Measurements from ENCODE around the gene TMEM205. TPM values are rescaled to one million over a fixed set of nuclear protein-coding genes. Genes with fewer than 3 reads are reported as not detected.
"Not testable (repeated sequence)": the region's sequence is repeated elsewhere in the genome, so short reads cannot be mapped to it uniquely, and the experiment has no call there.

The TMEM205 gene
- 102 and 128 TPM in 2 replicates for total RNA-seq (2014; rRNA removed; shearing (Covaris generic))

DNA sequence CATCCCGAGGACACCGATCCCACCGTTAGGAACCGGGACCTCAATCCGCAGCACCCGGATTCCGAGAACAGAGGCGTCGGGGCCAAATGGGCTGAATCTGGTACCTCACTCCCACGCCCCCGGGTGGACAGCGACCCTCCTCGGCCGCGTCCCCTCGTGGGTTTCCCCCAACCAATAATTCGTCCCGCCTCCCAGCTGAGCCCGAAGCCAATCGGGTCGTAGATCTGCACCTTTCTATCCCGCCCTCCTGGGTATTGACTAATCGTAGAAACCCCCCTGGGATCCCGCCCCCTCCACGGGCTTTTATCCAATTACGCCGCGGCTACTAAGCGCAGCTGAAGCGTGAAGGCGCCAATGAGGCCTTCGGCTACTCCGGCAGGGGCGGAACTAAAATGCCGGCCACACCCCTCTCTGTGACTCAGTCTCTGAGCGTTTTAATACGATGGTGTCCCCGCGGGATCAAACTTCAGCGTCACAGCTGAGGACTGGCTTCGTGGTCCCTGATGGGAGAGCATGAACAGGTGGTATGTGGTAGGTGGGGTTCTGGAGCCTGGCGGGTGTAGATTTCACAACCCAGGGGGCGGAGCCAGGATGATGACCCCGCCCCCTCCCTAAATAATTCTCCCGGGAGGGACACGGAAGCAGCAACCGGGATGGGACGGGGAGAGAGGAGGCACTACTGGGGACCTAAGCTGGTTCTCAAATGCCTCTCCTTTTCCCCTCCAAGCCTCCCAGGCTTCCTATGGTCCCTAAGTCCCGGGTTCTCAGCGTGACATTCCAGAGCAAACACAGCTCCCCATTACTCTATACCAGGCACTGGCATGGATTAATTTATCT is at the start of gene TMEM205, which contains the start of gene CCDC159:
Gene TMEM205 (minus strand): TSS at position 165 of the 837 bp plus-strand sequence. CDS start 649 bp downstream, outside the sequence.
Gene CCDC159 (plus strand): TSS at position 416 of the 837 bp plus-strand sequence. CDS start 88 bp downstream, at position 504.
- DNase-seq: peak; percentile 97
- Histone ChIP-seq H3K27me3 (ENCODE audit: control insufficient read depth, insufficient read depth, low read length) (no peaks in the 10 kb centered on the region), H3K4me3 (ENCODE audit: insufficient read depth, low read depth, low read length) (peak within 1 kb of the TSS; percentile 86), H3K36me3 (replicated peaks; ENCODE audit: control insufficient read depth, insufficient read depth, low read length) (peaks cover 2% of the 10 kb centered on the region)

DNA sequence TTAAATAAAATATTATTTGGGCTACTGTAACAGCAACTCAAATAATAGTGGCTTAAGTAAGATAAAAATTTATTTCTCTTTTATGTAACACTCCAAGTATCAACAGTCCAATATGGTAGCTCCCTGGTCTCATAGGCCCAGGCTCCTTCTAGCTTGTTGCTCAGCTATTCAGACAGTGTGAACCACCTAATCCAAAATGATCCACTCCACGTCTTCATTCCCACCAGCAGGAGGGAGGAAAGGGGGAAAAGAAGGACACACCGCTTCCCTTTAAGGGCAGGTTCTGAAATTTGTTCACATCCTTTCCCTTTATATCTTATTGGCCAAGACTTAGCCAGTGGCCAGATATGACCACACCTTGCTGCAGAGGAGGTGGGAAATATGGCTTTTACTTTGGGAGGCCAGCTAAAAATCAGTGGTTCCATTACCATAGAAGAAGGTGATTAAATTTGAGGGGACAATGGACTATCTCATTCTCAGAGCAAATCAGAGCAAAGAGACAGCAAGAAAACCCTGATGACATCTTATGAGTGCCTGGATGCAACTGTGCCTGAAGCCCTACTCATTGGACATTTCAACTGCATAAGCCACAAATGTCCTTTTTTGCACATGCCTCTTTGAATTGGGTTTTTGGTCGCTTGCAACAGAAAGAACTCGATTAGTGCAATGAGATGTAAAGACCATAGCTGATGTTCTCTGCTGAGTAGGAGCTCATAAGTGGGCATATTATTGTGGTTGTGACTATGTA is 45.0 kb upstream of the TMEM205 start:
- no peak overlapping the region for H3K4me3 ChIP-seq (ENCODE audit: insufficient read depth, low read depth, low read length)
- no peak for DNase-seq
- H3K36me3 ChIP-seq (replicated peaks; ENCODE audit: control insufficient read depth, insufficient read depth, low read length): peaks cover 5% of the 10 kb centered on the region
- H3K27me3 ChIP-seq (ENCODE audit: control insufficient read depth, insufficient read depth, low read length): no peaks in the 10 kb centered on the region

DNA sequence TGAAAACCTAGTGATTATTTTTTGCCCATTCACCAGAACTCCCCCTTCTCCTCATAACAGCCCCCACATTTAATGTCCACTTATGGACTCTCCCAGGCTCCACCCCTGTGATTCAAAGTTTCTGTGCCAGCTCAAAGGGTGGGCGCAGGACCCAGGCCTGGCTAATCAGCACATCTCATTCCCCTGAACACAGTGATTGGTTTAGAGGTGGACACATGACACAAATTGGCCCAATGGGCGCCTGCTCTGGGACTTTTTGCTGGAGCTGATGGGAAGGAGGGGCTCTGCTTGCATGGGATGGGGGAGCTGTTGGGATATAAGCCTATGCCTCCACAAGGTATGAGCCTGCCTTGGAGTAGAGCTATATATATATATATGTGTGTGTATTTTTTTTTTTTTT is 44.3 kb upstream of the TMEM205 start:
- Histone ChIP-seq H3K4me3 (ENCODE audit: insufficient read depth, low read depth, low read length) (no peak overlapping the region), H3K27me3 (ENCODE audit: control insufficient read depth, insufficient read depth, low read length) (no peaks in the 10 kb centered on the region), H3K36me3 (replicated peaks; ENCODE audit: control insufficient read depth, insufficient read depth, low read length) (peaks cover 5% of the 10 kb centered on the region)
- DNase-seq: no peak

DNA sequence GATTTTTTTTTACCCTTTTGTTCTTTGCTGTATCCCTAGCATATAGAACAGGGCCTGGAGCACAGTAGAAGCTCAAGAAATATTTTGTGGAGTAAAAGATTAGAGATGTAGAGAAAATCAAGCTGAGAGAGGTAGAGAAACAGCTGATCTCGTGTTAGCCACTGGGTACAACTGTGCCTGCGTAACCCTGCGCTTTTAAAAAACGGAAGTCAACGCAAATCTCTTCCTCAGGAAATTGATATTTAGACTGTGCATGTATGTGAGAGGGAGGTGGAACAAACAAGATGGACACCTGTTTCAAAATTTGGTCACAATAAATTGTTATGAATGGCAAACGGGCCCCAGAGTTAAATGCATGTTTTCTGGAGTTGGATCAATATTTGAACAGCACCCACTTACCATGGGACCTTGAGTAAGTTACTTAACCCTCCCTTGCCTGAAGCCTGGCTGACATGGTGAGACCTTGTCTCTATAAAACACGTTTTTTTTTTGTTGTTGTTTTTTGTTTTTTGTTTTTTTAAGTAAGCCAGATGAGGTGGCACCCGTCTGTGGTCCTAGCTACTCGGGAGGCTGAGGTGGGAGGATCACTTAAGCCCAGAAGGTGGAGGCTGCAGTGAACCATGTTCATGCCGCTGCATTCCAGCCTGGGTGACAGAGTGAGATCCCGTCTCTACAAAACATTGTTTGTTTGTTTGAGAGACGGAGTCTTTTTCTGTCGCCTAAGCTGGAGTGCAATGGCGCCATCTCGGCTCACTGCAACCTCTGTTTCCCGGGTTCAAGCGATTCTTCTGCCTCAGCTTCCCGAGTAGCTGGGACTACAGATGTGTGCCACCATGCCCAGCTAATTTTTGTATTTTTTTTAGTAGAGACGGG is 41.3 kb upstream of the TMEM205 start:
- Histone ChIP-seq H3K27me3 (ENCODE audit: control insufficient read depth, insufficient read depth, low read length) (peaks cover 9% of the 10 kb centered on the region; the same call in 1 of the 2 replicates), H3K4me3 (ENCODE audit: insufficient read depth, low read depth, low read length) (no peak overlapping the region), H3K36me3 (replicated peaks; ENCODE audit: control insufficient read depth, insufficient read depth, low read length) (no peaks in the 10 kb centered on the region)
- no peak for DNase-seq

DNA sequence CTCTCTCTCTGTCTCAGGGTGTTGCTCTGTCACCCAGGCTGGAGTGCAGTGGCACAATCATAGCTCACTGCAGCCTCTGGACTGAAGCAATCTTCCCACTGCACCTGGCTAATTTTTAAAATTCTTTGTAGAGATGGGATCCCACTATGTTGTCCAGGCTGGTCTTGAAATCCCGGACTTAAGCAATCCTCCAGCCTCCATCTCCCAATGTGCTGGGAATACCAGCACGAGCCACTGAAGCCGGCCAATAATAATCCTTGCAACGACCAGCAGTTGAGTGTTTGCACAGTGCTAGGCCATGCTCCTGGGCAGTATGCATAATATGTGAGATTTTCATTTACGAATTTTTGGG is 38.7 kb upstream of the TMEM205 start:
- Histone ChIP-seq H3K36me3 (replicated peaks; ENCODE audit: control insufficient read depth, insufficient read depth, low read length) (no peaks in the 10 kb centered on the region), H3K27me3 (ENCODE audit: control insufficient read depth, insufficient read depth, low read length) (peaks cover 9% of the 10 kb centered on the region; the same call in 1 of the 2 replicates), H3K4me3 (ENCODE audit: insufficient read depth, low read depth, low read length) (no peak overlapping the region)
- DNase-seq: no peak

DNA sequence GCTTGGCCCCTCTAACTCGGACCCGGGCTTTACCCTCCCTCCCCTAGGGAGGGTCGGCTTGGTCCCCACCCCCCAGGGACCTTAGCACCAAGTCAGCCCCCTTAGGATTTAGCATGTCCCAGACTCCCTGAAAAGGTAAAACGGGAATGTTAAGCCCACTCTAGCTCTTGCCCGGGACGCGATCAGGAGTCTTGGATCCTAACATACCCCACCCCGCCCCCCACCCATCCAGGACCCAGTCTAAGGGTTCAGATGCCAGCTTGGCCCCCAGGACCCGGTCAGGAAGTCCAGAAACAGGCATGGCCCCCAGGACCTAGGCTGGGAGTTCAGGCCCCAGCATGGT is 37.6 kb upstream of the TMEM205 start:
- Histone ChIP-seq H3K27me3 (ENCODE audit: control insufficient read depth, insufficient read depth, low read length) (peaks cover 9% of the 10 kb centered on the region; the same call in 1 of the 2 replicates), H3K36me3 (replicated peaks; ENCODE audit: control insufficient read depth, insufficient read depth, low read length) (no peaks in the 10 kb centered on the region), H3K4me3 (ENCODE audit: insufficient read depth, low read depth, low read length) (peak overlapping the region; percentile 60)
- peak; percentile 69 for DNase-seq

DNA sequence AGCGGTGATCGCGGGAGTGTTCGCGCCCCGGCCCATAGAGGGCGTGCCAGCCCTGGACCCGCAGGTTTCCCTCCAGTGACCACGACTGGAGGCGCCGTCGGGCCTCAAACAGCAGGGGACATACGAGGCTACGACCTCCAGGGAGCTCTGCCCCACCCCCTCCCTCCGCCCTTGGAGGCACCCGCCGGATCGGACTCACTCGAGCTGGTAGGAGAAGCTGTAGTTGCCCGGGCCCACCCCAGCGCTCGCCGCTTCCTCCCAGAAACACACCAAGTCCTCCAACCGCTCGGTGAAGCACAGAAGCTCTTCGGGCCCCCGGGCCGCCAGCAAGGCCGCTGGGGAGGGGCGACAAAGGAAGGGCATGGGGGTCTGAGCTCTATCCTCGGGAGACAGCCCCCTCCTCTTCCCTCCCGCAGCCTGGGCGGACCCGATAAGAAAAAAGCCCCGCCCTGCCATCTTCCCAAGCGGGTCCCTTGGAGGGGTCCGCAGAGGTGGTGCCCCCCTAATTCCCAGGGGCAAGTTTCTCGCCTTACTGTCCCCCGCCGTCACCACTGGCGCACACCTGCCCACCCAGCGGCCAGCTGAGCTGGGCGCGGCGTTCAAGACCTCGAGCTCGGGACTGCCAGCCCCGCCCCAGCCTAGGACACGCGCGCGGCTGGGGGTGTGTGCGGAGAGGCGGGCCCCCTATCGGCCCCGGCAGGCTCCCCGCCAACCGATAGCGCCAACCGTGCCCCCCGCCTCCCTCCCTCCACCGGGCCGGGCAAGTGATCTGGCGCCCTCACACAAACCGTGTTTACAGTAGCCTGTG is 37.0 kb upstream of the TMEM205 start:
- Histone ChIP-seq H3K36me3 (replicated peaks; ENCODE audit: control insufficient read depth, insufficient read depth, low read length) (no peaks in the 10 kb centered on the region; the same call in 1 of the 2 replicates), H3K4me3 (ENCODE audit: insufficient read depth, low read depth, low read length) (peak overlapping the region; percentile 60), H3K27me3 (ENCODE audit: control insufficient read depth, insufficient read depth, low read length) (peaks cover 9% of the 10 kb centered on the region; the same call in 1 of the 2 replicates)
- peak; percentile 89 for DNase-seq

DNA sequence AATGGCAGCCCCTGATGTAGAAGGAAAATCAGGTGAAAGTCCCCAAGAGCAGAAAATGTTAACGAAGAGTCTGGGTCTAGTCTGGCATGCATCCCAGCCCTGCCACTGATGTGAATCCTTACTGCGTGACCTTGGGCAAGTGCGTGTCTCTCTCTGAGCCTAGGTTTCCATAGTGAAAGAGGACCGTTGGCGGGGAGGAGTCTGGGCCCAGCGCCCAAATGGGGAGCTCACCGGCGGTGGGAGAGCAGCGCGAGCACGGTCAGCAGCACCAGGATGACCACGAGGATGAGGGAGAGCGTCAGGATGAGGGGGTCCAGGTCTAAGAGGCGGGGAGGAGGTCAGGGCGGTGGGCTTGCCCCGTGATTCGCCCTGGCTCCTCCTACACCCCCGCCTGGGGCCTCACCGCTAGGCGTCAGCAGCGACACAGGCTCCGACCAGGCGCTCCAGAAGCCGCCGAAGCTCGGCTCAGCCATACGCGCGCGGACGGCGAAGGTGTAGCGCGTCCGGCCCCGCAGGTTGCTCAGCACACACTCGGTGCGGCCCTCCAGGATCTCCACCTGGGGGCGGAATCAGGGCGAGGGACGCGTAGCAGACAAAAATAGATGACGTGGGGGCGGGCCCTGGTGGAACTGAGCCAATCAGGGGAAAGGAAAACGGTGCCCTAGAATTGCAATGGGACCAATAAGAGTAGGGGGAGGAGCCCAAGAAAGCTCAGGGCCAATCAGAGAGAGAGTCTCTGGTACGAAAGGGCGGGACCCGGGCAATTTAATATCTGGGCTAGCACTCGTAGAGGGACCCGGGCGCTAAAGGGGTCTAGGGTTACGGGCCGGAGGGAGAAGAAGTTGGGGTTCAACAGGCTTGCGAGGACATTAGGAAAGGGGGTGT is 34.8 kb upstream of the TMEM205 start:
- H3K4me3 ChIP-seq (ENCODE audit: insufficient read depth, low read depth, low read length): peak overlapping the region; percentile 73
- H3K27me3 ChIP-seq (ENCODE audit: control insufficient read depth, insufficient read depth, low read length): peaks cover 9% of the 10 kb centered on the region; the same call in 1 of the 2 replicates
- DNase-seq: peak; percentile 98

DNA sequence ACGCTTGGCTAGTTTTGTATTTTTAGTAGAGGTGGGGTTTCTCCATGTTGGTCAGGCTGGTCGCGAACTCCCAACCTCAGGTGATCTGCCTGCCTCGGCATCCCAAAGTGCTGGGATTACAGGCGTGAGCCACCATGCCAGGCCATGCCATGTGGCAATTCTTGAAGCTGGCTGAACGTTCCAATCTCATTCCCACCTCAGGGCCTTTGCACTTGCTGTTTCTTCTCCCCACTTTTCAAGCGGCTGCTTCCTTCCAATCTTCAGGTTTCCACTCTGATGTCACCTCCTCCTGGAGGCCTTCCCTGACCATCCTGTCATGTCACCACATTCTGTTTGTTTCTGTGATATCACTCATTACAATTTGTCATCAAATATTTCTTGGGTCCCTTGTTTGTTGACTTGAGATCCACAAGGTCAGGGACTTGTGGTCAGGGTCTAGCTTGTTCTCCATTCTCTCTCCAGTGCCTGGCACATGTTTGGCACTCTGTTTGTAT is 33.8 kb upstream of the TMEM205 start:
- Histone ChIP-seq H3K4me3 (ENCODE audit: insufficient read depth, low read depth, low read length) (peak overlapping the region; percentile 73; the same call in 1 of the 2 replicates), H3K27me3 (ENCODE audit: control insufficient read depth, insufficient read depth, low read length) (peaks cover 9% of the 10 kb centered on the region; the same call in 1 of the 2 replicates), H3K36me3 (replicated peaks; ENCODE audit: control insufficient read depth, insufficient read depth, low read length) (peaks cover 2% of the 10 kb centered on the region)
- DNase-seq: peak; percentile 3

More for the DNA sequence above, 34.8 kb upstream of the TMEM205 start:
- peaks cover 2% of the 10 kb centered on the region for H3K36me3 ChIP-seq (replicated peaks; ENCODE audit: control insufficient read depth, insufficient read depth, low read length)

DNA sequence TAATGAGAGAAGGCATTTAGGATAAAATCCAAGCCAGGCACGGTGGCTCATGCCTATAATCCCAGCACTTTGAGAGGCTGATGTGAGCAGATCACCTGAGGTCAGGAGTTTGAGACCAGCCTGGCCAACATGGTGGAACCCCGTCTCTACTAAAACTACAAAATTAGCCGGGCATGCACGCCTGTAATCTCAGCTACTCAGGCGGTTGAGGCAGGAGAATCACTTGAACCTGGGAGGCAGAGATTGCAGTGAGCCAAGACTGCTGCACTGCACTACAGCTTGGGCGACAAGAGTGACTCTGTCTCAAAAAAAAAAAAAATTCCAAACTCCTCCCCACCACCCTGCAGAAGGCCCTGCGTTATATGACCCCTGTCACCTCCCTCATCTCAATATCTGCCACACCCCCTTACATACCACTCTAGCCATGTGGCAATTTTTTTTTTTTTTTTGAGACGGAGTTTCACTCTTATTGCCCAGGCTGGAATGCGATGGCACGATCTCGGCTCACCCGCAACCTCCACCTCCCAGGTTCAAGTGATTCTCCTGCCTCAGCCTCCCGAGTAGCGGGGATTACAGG is 33.3 kb upstream of the TMEM205 start:
- H3K4me3 ChIP-seq (ENCODE audit: insufficient read depth, low read depth, low read length); H3K36me3 ChIP-seq (replicated peaks; ENCODE audit: control insufficient read depth, insufficient read depth, low read length); H3K27me3 ChIP-seq (ENCODE audit: control insufficient read depth, insufficient read depth, low read length): not testable (repeated sequence)
- DNase-seq: peak; percentile 32

DNA sequence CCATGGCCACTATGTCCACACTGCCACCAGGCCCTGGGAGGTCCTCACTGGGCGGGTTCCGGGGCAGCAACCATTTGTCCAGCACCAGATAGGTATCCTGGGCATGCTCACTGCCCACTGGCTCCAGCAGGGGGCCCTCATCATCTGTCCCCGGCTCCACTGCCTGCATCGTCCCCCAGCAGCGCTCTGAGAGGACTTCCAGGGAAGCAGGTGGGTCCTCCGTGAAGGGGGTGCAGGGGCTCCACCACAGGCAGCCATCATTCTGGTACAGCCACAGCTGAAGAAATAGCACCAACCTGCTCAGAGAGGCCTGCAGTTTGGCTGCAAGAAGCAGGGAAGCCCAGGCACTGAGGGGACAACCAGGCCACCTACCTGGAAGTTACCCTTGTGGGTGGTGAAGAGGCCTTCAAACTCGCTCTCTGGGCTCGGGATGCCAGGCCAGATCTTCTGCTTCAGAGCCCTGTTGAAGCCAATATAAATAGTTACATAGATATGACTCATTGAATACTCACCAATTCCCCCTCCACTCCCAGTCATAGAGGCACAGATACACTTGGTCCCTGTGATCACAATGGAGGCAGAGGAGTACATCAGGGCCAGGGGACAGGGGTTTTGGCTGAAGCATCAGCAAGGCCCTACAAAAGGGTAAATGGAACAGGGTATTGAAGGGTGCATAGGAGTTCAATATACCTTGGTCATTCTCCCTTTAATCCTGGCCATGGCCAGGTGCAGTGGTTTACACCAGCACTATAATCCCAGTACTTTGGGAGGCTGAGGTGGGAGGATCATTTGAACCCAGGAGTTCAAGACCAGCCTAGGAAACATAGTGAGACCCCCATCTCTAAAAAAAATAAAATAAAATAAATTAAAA is 32.5 kb upstream of the TMEM205 start:
- Histone ChIP-seq H3K36me3 (replicated peaks; ENCODE audit: control insufficient read depth, insufficient read depth, low read length) (peaks cover 2% of the 10 kb centered on the region), H3K4me3 (ENCODE audit: insufficient read depth, low read depth, low read length) (no peak overlapping the region), H3K27me3 (ENCODE audit: control insufficient read depth, insufficient read depth, low read length) (peaks cover 9% of the 10 kb centered on the region; the same call in 1 of the 2 replicates)
- DNase-seq: peak; percentile 85
